ENCODE data around the gene CPT2.
A peak's percentile ranks its signal among the peaks of the same experiment; 100 is the strongest.

The CPT2 gene

DNA sequence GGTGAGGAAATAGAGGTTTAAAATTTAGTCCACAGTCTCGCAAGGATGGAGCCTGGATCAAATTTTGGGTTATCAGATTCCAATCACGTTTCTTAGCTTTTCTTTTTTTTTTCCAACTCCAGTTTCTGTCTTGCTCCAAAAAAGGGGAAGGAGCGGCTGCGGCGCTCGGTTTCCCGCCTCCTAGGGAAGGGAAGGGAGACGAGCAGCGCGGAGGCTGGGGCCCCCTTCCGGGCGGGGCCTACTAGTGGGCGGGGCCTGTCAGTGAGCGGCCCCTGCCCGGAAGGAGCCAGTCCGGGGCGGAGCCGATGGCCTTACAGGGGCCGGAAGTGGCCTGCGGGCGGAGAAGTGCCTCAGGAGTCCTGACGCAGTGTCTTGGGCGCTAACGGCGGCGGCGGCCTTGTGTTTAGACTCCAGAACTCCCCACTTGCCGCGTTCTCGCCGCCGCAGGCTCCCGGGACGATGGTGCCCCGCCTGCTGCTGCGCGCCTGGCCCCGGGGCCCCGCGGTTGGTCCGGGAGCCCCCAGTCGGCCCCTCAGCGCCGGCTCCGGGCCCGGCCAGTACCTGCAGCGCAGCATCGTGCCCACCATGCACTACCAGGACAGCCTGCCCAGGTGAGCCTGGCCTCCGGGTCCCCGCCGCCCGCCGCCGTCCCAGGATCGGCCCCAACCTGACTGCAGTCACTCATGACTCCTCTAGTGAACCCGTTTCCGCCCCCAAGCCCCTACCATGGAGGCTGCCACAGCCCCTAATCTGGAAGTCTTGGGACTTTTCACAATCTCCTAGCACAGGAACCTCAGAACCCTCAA, at the start of gene CPT2:
Gene CPT2 (plus strand): TSS at position 340 of the 806 bp plus-strand sequence. CDS start 120 bp downstream, at position 460.
- peak; percentile 81 for DNase-seq (ENCODE audit: low read depth)

DNA sequence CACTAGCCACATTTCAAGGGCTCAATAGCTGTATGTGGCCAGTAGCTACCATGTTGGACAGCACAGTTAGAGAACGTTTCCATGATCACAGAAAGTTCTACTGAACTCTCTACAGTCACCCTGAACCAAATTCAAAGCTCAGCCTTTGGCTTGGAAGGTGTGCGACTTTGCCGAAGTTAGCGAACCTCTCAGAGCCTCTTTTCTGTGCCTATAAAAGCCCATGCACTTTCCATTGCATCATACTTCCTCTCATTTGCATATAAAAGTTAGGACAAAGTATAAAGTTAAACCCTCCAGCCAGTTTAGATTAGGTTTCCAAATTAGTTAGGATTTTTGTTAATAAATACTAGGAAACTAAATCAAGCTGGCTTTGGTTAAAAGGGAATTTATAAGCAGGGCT, 49.5 kb upstream of the CPT2 start:
- no peak for DNase-seq (ENCODE audit: low read depth)

DNA sequence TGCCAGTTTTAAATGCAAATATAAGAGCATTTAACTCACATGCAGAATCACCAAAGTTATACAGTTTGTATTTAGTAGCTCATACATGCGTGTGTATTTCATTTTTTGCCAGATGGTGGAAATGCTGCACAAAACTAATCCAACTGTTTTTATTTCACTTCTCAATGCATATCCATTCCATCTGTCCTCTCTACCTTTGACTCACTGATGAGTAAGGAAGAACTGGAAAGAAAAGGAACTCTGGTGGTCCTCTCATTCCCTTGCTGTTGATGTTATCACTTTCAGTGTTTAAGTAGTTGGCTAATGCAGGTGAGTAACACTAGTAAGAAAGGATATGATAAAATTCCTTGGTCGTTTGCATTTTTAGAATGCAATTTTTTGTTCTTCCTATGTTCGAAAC, 48.5 kb upstream of the CPT2 start:
- no peak for DNase-seq (ENCODE audit: low read depth)

DNA sequence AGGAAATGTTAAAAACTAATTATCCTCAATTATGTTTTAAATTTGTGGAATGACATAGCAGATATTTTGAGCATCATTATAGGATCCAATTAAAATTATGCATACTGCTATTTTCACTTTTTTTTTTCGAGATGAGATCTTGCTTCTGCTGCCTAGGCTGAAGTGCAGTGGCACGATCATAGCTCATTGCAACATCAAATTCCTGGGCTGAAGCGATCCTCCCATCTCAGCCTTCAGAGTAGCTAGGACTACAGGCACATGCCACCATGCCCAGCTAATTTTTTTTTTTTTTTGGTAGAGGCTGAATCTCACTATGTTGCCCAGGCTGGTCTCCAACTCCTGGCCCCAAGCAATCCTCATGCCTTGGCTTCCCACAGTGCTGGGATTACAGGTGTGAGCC, 42.9 kb upstream of the CPT2 start:
- DNase-seq (ENCODE audit: low read depth), result no peak

DNA sequence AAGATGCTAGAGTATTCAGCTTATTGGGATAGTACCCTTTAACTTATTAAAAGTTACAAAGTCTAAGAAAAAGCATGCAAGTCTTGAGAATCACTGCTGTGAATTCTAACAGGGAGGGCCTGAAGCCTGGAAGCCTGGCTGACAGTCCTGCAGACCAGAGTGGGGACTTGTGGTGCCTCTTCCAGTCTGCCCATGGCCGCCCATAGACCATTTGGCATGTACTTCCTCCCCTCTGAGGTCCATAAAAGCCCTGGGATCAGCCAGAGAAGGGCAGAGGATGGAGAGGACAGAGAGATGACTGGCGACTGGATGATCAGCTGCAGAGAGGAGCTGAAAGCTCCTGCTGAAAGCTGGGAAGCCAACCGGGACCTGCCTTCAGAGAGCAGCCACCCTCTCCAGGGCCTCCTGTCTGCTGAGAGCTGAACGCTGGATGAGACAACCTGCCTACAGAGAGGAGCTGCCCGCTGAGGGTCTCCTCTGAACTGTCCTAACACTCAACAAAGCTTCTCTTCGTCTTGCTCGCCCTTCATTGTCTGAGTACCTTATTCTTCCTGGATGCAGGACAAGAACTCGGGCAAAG, 41.7 kb upstream of the CPT2 start:
- DNase-seq (ENCODE audit: low read depth), result no peak

DNA sequence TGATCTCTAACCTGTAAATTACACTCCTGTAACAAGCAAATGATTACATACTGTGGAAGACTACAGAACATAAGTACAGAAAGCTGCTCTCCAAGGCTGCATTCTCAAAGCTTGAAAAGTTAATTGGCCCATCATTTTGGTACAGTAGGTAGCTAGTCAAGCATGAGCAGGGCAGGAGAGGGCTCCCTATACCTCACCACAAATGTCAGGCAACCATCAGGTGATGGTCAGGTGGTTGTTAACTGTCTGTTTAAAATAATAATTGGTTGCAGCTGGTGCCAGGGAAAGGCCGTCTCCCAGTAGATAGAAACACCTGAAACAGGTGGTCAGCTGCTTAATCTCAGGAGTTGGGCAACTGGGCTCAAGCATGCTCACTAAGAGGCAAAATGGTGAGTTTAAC, 41.1 kb upstream of the CPT2 start:
- no peak for DNase-seq (ENCODE audit: low read depth)

DNA sequence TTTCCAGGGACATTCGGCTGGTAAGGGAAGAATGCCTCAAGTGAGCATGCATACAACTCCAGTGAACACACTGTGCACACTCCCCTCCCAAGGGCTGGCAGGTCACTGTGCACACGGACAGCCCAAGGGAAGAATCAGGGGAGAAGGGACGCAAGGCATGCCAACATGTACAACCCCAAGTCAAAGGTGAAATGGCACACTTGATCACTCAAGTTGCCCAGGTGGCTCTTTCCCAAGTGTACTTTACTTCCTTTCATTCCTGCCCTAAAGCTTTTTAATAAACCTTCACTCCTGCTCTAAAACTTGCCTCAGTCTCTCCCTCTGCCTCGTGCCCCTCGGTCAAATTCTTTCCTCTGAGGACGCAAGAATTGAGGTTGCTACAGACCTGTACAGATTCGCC, 40.7 kb upstream of the CPT2 start:
- no peak for DNase-seq (ENCODE audit: low read depth)

DNA sequence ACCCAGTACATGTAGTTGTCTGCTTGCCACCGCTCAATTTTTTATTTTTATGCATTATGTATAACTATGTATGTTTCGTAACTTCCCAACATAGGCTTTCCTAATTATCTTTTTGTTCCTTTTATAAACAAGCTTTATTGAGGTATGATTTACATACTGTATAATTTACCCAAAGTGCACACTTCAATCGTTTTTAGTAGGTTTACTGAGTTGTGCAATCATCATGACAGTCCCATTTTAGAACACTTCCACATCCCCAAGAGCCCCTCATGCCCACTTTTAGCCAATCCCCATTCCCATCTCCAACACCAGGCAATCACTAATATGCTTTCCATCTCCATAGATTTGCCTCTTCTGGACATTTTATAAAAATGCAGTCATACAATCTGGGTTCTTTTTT, 39.8 kb upstream of the CPT2 start:
- no peak for DNase-seq (ENCODE audit: low read depth)

DNA sequence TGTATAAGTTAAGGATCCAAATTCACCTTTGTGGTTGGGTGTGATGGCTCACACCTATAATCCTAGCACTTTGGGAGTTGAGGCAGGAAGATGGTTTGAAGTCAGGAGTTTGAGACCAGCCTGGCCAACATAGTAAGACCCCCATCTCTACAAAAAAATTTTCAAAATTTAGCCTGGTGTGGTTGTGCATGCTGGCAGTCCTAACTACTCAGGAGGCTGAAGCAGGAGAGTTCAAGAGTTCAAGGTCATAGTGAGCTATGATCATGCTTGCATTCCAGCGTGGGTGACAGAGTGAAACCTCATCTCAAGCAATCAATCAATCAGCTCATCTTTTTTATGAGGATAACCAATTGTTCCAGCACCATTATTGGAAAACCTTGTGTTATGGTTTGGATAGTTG, 37.7 kb upstream of the CPT2 start:
- DNase-seq (ENCODE audit: low read depth), result no peak

DNA sequence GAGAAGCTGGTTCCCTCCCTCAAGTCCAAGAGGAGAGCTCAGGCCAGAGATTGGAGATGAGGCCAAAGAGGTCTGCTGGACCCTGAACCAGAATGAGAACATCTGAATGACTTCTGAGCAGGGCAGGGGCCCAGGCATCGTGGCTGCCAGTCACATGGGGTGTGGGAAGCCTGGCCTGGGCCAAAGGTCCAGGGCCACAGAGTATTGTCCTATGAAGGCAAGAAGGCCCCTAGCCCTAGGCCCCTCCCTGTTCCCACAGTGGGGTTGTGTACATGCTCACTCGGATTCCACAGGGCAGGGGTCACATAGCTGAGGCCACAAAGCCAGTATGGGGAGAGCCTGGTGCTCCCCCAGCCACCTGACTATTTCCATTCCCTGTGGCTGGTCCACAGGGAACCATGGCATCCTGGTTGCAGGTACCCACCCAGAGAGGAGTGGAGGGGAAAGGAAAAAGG, 35.7 kb upstream of the CPT2 start:
- no peak for DNase-seq (ENCODE audit: low read depth)

DNA sequence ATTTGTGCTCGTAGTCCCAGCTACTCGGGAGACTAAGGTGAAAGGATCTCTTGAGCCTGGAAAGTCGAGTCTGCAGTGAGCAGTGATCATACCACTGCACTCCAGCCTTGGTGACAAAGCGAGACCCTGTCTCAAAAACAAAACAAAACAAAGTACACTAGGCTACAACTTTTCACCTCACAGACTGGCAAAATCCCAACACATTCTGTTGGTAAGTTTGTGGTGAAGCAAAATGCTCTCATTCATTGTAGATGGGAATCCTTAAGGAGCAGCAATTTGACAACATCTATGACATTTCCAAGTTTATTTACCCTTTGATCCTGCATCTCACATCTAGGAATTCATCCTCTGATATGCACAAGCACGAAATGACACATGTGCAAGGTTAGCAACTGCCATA, 34.0 kb upstream of the CPT2 start:
- DNase-seq (ENCODE audit: low read depth), result no peak

DNA sequence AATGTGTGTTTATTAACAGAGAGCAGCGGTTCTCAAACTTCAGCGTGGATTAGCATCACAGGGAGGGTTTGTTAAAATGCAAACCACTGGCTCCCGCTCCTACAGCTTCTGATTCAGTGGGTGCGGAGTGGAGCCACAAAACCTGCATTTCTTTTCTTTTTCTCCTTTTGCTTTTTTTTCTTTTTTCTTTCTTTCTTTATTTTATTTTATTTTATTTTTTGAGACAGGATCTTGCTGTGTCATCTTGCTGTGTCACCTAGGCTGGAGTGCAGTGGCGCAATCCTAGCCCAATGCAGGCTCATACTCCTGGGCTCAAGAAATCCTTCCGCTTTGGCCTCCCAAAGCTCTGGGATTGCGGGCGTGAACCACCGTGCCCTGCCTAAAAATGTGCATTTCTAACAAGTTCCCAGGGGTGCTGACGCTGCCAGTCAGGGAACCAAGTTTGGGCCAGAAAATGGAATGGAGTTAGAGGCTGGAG, 33.3 kb upstream of the CPT2 start:
- DNase-seq (ENCODE audit: low read depth), result no peak

DNA sequence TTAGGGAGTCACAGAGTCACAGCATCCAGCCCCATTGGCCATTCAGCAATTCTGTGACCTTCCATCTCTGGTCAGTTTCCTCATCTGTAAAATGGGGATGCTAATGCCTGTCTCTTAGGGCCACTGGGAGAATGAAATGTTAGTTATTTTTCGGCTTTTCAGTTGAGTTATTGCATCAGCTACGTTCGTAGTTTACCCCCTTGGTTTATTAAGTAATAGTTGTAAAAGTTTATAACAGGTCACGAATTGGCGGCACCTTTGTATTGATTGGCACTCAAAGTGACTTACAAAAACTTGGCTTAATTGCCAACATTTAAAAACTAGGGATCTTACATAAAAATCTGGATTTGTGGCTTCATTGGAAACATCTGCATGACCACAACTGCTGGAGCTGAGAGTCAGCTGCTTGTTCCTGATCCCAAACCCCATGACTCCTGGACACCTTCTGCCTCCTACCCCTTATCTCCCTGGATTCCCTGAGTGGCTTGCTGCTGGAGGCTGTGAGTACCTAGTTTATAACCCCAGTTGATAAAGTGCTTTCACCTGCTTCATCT, 31.1 kb upstream of the CPT2 start:
- no peak for DNase-seq (ENCODE audit: low read depth)

DNA sequence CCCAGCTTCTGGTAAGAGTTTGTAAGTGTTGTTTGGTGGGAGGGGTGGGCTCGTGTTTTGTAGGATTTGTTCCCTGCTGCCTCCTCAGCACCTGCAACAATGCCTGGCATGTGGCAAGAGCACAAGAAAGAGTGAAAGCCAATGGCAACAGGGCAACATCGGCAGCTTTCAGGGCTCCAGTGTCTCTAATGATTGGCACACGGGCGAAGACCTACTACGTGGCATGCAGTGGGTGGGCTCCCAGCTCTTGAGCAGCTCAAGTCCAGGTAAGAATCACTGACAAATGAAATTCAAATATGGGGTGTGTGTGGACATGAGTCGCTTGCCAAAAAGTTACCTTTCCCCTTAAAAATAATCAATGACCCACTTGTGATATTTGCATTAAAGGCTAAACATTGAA, 30.3 kb upstream of the CPT2 start:
- no peak for DNase-seq (ENCODE audit: low read depth)

DNA sequence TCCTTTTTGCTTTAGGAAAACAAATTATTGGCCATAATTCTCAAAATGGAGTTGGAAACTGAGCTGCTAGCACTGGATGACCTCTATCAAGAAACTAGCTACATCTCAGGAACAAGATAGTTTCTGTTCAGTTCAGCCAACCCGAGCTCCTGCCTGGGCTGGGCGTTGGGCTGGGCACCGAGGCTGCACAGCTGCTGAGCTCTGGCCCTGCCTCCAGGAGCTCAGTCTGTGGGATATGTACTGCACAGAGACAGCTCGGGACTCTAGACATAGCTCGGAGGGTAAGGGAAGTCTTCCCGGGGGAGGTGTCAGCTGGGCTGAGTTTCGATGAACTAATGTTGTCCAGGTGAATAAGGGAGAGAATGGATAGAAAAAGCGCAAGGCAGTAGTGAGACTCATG, 29.7 kb upstream of the CPT2 start:
- DNase-seq (ENCODE audit: low read depth), result no peak

DNA sequence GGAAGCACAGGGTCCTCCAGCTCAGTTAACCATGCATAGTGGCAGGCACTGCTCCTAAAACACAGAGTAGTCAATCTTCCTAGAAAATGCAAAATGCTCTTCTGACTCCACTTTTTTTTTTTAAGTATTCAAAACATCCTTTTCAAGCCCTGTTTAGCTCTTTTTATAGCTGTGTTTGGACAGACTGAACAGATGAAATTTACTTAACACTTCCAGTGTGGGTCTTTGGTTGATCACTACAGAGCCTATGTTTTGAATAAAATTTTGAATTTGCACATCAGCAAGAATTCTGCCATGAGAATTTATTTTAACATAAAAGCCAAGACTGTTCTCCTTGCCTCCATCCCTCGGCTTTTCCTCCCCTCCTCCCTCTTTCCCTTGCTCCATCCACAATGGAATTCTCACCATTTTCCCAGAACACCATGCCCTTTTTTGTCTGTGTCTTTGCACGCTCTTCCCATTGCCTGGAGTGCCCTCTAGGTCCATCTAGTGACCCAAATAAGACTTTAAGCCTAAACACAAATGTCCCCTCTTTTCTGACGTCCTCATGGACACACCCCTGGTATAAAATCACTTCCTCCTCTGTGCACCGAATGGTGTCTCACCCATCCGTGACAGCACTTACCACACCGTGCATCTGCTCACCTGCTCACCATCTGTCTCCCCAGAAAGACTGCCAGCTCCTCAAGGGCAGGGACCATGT, 24.0 kb upstream of the CPT2 start:
- DNase-seq (ENCODE audit: low read depth), result no peak

DNA sequence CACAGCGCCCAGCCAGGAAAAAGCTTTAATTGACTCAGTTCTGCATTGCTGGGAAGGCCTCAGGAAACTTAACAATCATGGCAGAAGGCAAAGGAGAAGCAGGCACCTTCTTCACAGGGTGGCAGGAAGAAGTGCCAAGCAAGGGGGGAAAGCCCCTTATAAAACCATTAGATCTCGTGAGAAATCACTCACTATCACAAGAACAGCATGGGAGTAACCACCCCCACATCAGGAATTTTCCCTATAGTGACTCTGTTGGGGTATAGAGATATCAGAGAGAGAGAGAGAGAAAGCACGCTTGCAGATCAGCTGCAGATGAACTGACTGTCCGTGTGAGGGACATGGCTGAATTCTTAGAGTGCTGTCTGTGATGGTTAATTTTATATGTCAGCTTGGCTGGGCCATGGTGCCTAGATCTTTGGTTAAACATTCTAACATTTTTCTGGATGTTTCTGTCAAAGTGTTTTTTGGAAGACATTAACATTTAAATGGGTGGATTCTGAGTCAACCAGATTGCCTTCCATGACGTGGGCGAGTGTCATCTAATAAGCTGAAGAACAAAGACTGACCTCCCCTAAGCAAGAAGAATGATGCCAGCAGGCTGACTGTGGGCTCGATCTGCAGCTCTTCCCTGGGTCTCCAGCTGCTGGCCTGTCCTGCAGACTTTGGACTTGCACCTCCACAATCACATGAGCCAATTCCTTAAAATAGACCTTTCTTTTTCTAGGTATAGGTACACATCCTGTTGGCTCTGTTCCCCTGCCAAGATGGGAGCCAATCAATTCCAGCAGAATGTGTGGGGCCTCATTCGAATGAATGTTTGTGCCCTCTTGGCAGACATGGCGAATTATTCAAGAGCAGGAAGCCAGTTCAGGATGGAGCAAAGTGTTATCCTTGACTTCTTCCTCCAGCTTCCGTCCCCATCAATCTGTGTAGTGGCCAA, 21.4 kb upstream of the CPT2 start:
- DNase-seq (ENCODE audit: low read depth), result no peak

DNA sequence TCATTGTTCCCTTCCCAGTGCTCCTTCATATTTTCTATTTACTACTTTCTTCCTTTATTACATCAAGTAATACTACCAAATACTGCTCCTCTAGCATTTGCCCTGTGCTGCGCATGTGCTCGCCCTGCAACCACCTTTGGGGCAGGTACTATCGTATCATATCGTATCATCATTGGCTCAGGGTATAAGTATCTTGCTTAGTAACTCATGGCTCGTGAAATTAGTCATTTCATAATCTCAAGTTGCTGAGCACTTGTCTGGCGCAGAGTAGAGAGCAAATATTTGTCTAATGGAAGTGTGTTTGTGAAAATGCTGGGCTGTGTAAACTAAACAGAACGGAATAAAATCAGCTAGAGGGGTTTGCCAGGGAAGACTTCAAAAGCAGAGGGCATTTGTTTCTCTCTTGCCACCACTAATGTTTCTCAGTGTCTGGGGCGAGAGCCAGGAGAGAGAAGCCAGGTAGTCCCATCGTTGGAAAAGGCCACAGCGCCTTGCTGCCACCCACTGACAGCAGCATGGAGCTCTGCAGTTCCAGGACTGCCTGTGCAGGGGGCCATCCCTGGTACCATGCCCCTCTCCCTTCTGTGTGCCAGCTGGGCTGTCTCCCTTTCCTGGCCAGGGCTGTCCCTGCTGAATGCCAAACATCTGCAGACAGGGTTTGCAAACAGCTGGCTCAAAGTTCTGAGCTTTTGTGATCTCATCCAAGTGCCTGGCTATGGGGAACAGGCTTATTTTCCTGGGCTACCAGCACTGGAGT, 20.0 kb upstream of the CPT2 start:
- DNase-seq (ENCODE audit: low read depth), result no peak

DNA sequence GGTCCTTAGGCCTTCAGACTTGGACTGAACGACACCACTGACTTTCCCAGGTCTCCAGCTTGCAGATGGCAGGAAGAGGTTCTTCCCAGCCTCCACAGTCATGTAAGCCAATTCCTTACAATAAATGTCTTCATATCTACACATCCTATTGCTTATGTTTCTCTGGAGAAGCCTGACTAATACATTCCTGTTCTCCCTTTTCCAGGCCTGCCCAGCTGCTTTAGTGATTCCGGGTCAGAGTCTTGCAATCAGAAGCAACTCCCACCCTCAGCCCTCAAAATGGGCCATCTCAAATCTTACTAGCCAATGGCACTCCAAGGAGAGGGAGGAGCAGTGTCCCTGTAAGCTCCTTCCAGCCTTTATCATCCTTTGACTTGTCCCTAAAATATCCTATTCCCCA, 16.4 kb upstream of the CPT2 start:
- DNase-seq (ENCODE audit: low read depth), result no peak

DNA sequence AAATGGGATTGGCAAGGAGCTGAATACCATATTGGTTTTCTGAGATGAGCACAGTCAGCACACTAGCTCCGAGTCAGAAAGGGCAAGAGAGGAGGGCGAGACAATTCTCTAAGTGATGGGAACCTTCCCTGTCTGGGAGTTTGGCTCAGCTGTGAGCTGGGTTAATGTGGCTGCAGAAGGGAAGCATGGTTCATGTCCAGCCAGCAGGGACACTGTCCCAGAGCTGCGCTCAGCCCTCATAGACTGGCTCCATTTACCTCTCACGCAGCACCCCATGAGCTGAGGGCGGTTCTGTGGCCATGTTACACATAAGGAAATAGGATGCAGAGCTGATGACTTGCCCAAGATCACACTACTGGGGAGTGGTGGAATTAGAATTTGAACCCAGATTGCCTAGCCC, 15.7 kb upstream of the CPT2 start:
- DNase-seq (ENCODE audit: low read depth), result no peak

DNA sequence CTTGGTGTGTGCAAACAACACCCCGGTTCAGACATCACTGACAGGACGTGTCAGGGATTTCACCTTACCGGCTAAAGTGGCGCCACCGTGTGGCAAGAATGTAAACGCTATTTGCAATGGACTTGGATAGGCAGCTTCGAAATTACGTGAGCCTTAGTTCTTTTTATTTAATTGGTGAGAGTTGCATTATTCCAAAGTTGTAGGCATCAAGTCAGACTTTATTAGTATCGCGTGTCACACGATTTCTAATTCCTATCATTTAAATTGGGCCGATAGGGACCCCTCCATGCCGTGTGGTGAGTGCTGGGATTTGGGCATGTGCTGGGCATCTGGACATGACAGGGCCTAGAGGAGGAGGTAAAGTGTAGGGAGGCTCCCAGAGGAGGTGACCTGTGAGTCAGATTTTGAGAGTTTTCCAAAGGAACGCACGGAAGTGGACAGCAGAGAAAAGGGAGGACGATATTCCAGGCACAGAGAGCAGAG, 14.5 kb upstream of the CPT2 start:
- DNase-seq (ENCODE audit: low read depth), result peak; percentile 64

Measured in stimulated activated CD4-positive, alpha-beta T cell treated with anti-CD3 and anti-CD28 coated beads, Interleukin-2, amount 100 ng/mL, for 4 hours (primary cell).